Measurements from ENCODE around the gene RBM19.

Gene RBM19

GRCh38 chr12:113854385-113855142, 111.6 kb downstream of the RBM19 start:
- Histone ChIP-seq H3K4me3 (ENCODE audit: low read length) (no peak overlapping the region), H4K20me1 (ENCODE audit: control insufficient read depth, insufficient read depth, low read depth, low read length) (no peaks in the 10 kb centered on the region), H3K9me3 (ENCODE audit: control insufficient read depth, insufficient read depth, low read length) (no peaks in the 10 kb centered on the region), H3K4me2 (ENCODE audit: low read length) (no peak overlapping the region), H3K9me2 (replicated peaks; ENCODE audit: control insufficient read depth, low read length) (no peaks in the 10 kb centered on the region), H3K27me3 (ENCODE audit: control insufficient read depth, low read length) (no peaks in the 10 kb centered on the region), H3F3A (ENCODE audit: control insufficient read depth, insufficient read depth) (no peaks in the 10 kb centered on the region), H3K79me2 (ENCODE audit: control insufficient read depth, low read length) (no peaks in the 10 kb centered on the region), H3K4me1 (ENCODE audit: control insufficient read depth, low read length) (no peaks in the 10 kb centered on the region), H3K36me3 (ENCODE audit: control insufficient read depth, low read length) (no peaks in the 10 kb centered on the region), H3K27ac (ENCODE audit: low read depth, low read length) (no peak overlapping the region)
- TF ChIP-seq EZH2phosphoT487 (IDR thresholded peaks at IDR 0.05; ENCODE audit: borderline replicate concordance, low read length) (no peak), CTCF (IDR thresholded peaks at IDR 0.05; ENCODE audit: low read depth, low read length, poor library complexity, severe bottlenecking) (no peak)

GRCh38 chr12:113853491-113853890, 112.6 kb downstream of the RBM19 start:
- Histone ChIP-seq H3K9me2 (replicated peaks; ENCODE audit: control insufficient read depth, low read length) (no peaks in the 10 kb centered on the region), H3K27me3 (ENCODE audit: control insufficient read depth, low read length) (no peaks in the 10 kb centered on the region), H3K4me3 (ENCODE audit: low read length) (no peak overlapping the region), H3K4me1 (ENCODE audit: control insufficient read depth, low read length) (no peaks in the 10 kb centered on the region), H3K27ac (ENCODE audit: low read depth, low read length) (no peak overlapping the region), H3K4me2 (ENCODE audit: low read length) (no peak overlapping the region), H3K9me3 (ENCODE audit: control insufficient read depth, insufficient read depth, low read length) (no peaks in the 10 kb centered on the region), H3K79me2 (ENCODE audit: control insufficient read depth, low read length) (no peaks in the 10 kb centered on the region), H3K36me3 (ENCODE audit: control insufficient read depth, low read length) (no peaks in the 10 kb centered on the region), H4K20me1 (ENCODE audit: control insufficient read depth, insufficient read depth, low read depth, low read length) (no peaks in the 10 kb centered on the region), H3F3A (ENCODE audit: control insufficient read depth, insufficient read depth) (no peaks in the 10 kb centered on the region)
- TF ChIP-seq CTCF (IDR thresholded peaks at IDR 0.05; ENCODE audit: low read depth, low read length, poor library complexity, severe bottlenecking) (no peak), EZH2phosphoT487 (IDR thresholded peaks at IDR 0.05; ENCODE audit: borderline replicate concordance, low read length) (no peak)

- no peak overlapping the region for H3K4me2 ChIP-seq (ENCODE audit: low read length)
- H3K27me3 ChIP-seq (ENCODE audit: control insufficient read depth, low read length), result no peaks in the 10 kb centered on the region
- H3K27ac ChIP-seq (ENCODE audit: low read depth, low read length), result no peak overlapping the region
- no peaks in the 10 kb centered on the region for H3K79me2 ChIP-seq (ENCODE audit: control insufficient read depth, low read length)
- no peaks in the 10 kb centered on the region for H3K4me1 ChIP-seq (ENCODE audit: control insufficient read depth, low read length)
- TF ChIP-seq EZH2phosphoT487 (IDR thresholded peaks at IDR 0.05; ENCODE audit: borderline replicate concordance, low read length), result no peak
- no peak for TF ChIP-seq CTCF (IDR thresholded peaks at IDR 0.05; ENCODE audit: low read depth, low read length, poor library complexity, severe bottlenecking)
- no peaks in the 10 kb centered on the region for H4K20me1 ChIP-seq (ENCODE audit: control insufficient read depth, insufficient read depth, low read depth, low read length)
- no peak overlapping the region for H3K4me3 ChIP-seq (ENCODE audit: low read length)
- no peaks in the 10 kb centered on the region for H3K9me2 ChIP-seq (replicated peaks; ENCODE audit: control insufficient read depth, low read length)
- H3K9me3 ChIP-seq (ENCODE audit: control insufficient read depth, insufficient read depth, low read length), result no peaks in the 10 kb centered on the region
- no peaks in the 10 kb centered on the region for H3F3A ChIP-seq (ENCODE audit: control insufficient read depth, insufficient read depth)
- no peaks in the 10 kb centered on the region for H3K36me3 ChIP-seq (ENCODE audit: control insufficient read depth, low read length)
These were observed 113.2 kb downstream of the RBM19 start for GRCh38 chr12:113852695-113853490.
